ENCODE results near the gene FER1L5. TPM values are rescaled to one million over a fixed set of nuclear protein-coding genes. Genes with fewer than 3 reads are reported as not detected.

The FER1L5 gene
- total and polyA plus RNA-seq, 10 donors = 0.02 to 0.23 (median 0.10) TPM; not detected in 3

- Histone ChIP-seq H3K36me3 (peaks cover 0 to 50% (median 21%) of the 10 kb centered on the region in 6 donors), H3K27me3 (replicated peaks in 1 of 7) (no peaks in the 10 kb centered on the region), H3K4me1 (peaks cover 22 to 69% (median 50%) of the 10 kb centered on the region in 6 donors), H3K4me3 (peak overlapping the region; percentile 39 to 92 (median 70)), H3K27ac (peak overlapping the region in 7 of 8 donors; percentile 88 to 99 (median 97)), H3K9me3 (no peaks in the 10 kb centered on the region)
- no peak for TF ChIP-seq POLR2A (IDR thresholded peaks at IDR 0.05)
- no peak for TF ChIP-seq CTCF (IDR thresholded peaks at IDR 0.05 in 8 of 11, conservative IDR thresholded peaks at IDR 0.05 in 3 of 11)
- no peak for TF ChIP-seq POLR2AphosphoS5 (IDR thresholded peaks at IDR 0.05)
- 54 to 79% (median 67%) methylated on average over 14 of the region's 14 CpGs for WGBS, 5 donors
- intact Hi-C loops (cut with DNase I; ENCODE audit: low total_unique reads) = no loop called here
- DNase-seq = peak; percentile 75
These were observed 5.9 kb upstream of the FER1L5 start for GRCh38 chr2:96636551-96637171.

GRCh38 chr2:96637385-96638143, 5.0 kb upstream of the FER1L5 start:
- H3K27me3 ChIP-seq (replicated peaks in 1 of 7) = no peaks in the 10 kb centered on the region
- peak overlapping the region; percentile 39 to 92 (median 70) for H3K4me3 ChIP-seq
- DNase-seq = peak; percentile 96
- H3K9me3 ChIP-seq = no peaks in the 10 kb centered on the region
- intact Hi-C loops (cut with DNase I; ENCODE audit: low total_unique reads) = no loop called here
- peaks cover 0 to 40% (median 15%) of the 10 kb centered on the region in 6 donors for H3K36me3 ChIP-seq
- WGBS, 5 donors = 0 to 1% (median 1%) methylated on average over 27 to 50 of the region's 50 CpGs
- H3K27ac ChIP-seq = peak overlapping the region; percentile 81 to 99 (median 96)
- no peak for TF ChIP-seq CTCF (IDR thresholded peaks at IDR 0.05 in 8 of 11, conservative IDR thresholded peaks at IDR 0.05 in 3 of 11)
- TF ChIP-seq POLR2AphosphoS5 (IDR thresholded peaks at IDR 0.05) = no peak
- no peak for TF ChIP-seq POLR2A (IDR thresholded peaks at IDR 0.05)
- peaks cover 22 to 60% (median 43%) of the 10 kb centered on the region in 6 donors for H3K4me1 ChIP-seq

- no peaks in the 10 kb centered on the region for H3K27me3 ChIP-seq (replicated peaks in 1 of 7)
- peak within 1 kb of the TSS; percentile 39 to 92 (median 70) for H3K4me3 ChIP-seq
- peak; percentile 86 to 98 (median 90) for TF ChIP-seq POLR2A (IDR thresholded peaks at IDR 0.05)
- peak; percentile 98 to 99 (median 98) for TF ChIP-seq POLR2AphosphoS5 (IDR thresholded peaks at IDR 0.05)
- peak in 2 of 11 experiments; percentile 15 to 18 for TF ChIP-seq CTCF (IDR thresholded peaks at IDR 0.05 in 8 of 11, conservative IDR thresholded peaks at IDR 0.05 in 3 of 11)
- peak; percentile 99 for DNase-seq
- peaks cover 22 to 52% (median 41%) of the 10 kb centered on the region in 6 donors for H3K4me1 ChIP-seq
- peaks cover 0 to 32% (median 11%) of the 10 kb centered on the region in 6 donors for H3K36me3 ChIP-seq
- intact Hi-C loops (cut with DNase I; ENCODE audit: low total_unique reads) = no loop called here
- H3K9me3 ChIP-seq = no peaks in the 10 kb centered on the region
- H3K27ac ChIP-seq = peak within 1 kb of the TSS; percentile 81 to 99 (median 96)
- WGBS, 5 donors = 9 to 26% (median 10%) methylated on average over 23 to 67 of the region's 67 CpGs
These were observed 4.1 kb upstream of the FER1L5 start, which contains the start of gene KANSL3 for GRCh38 chr2:96638144-96639121. Gene KANSL3 (minus strand): TSS chr2:96638312. CDS start chr2:96637135, 1,177 bp downstream.

Measured in spleen (tissue), 11 donors.